Ramos (cell line): ENCODE measurements around the gene ZNF346.
"Not testable (repeated sequence)": the region's sequence is repeated elsewhere in the genome, so short reads cannot be mapped to it uniquely, and the experiment has no call there.

Experiments used
- in situ Hi-C: fragments of 300-500 bp; cut with MboI; formaldehyde crosslinking; loops from one replicate; pipeline ENCODE4 v1.14.3; 2022; ENCODE audit warnings: low sequenced_read_pairs; ENCODE audit not compliant: unreplicated experiment

Gene ZNF346, protein sequence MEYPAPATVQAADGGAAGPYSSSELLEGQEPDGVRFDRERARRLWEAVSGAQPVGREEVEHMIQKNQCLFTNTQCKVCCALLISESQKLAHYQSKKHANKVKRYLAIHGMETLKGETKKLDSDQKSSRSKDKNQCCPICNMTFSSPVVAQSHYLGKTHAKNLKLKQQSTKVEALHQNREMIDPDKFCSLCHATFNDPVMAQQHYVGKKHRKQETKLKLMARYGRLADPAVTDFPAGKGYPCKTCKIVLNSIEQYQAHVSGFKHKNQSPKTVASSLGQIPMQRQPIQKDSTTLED

DNA sequence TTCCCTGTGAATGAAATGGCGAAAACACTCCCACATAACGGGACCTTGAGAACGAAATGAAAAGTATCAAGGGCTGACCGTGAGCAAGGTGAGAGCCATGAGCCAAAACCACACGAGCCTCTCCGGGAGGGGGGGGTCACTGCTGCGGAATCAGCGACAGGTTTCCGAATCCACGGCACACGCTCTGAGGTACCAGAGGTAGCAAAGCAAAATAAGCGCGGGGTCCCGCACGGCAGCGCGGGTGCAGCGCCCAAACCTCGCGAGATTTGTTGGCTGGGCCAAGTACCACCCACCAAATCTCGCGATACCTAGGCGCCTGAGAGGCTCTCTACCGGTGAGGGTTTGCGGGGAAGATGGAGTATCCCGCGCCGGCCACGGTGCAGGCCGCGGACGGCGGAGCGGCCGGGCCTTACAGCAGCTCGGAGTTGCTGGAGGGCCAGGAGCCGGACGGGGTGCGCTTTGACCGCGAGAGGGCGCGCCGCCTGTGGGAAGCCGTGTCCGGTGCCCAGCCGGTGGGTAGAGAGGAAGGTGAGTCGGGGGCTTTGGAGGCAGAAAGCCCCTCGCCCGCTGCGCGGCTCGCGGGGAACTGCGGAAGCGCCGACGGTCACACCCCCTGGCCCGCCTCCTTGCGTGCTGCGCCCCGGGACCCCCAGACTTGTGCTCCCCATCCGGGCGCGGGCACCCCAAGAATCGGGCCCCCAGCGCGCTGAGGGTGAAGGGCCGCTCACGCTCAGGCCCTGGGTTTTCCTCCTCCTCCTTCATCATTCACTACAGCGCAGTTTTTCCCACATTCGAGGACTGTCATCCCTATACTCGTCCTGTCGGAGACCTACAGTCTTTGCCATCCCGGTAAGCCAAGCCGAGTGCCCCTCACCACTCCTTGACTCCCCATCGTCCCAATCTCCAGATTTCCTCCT is at the start of gene ZNF346:
Gene ZNF346 (plus strand): TSS at position 311 of the 917 bp plus-strand sequence. CDS start 43 bp downstream, at position 354.
- in situ Hi-C loops = no loop called here

DNA sequence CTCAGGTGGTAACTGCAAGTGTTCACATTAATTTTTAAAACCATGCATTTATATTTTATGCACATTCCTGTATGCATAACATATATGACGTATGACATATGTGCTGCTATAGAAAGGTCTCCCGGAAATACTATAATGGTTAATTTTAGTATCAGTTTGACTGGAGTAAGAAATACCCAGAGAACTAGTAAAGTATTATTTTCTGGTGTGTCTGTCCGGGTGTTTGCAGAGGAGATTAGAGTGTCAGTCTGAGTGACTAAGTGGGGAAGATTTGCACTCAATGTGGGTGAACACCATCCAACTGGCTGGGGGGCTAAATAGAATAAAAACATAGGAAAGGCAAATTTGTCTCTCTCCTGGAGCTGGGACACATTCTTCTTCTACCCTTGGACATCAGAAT is 42.8 kb upstream of the ZNF346 start:
- in situ Hi-C loops = no loop called here

DNA sequence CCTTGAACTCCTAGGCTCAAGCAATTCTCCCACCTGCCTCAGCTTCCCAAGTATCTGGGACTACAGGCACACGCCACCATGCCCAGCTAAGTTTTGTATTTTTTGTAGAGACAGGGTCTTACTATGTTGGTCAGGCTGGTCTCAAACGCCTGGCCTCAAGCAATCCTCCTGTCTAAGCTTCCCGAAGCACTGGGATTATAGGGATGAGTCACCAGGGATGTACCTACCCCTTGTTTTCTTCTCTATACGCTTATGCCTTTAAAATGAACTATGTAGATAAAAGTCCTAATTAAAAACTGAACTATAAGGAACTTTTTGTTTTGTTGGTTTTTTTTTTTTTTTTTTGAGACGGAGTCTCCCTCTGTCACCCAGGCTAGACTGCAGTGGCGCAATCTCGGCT is 41.7 kb upstream of the ZNF346 start:
- in situ Hi-C loops = no loop called here

DNA sequence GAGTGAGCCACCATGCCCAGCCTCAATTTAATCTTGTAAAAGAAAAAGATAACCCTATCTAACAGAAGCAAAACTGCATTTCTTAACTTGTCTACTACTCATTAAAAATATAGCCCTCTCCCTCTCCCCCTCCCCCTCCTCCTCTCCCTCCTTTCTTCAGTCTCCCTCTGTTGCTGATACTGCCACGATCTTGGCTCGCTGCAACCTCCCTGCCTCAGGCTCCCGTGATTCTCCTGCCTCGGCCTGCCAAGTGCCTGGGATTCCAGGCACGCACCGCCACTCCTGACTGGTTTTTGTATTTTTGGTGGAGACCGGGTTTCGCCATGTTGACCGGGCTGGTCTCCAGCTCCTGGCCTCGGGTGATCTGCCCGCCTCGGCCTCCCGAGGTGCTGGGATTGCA is 39.4 kb upstream of the ZNF346 start:
- in situ Hi-C loops = not testable (repeated sequence)

DNA sequence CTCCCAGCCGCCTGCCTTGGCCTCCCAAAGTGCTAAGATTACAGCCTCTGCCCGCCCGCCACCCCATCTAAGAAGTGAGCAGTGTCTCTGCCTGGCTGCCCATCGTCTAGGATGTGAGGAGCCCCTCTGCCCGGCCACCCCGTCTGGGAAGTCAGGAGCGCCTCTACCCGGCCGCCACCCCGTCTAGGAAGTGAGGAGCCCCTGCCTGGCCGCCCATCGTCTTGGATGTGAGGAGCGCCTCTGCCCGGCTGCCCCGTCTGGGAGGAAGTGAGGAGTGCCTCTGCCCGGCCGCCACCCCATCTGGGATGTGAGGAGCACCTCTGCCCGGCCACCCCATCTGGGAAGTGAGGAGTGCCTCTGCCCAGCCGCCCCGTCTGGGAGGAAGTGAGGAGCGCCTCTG is 38.9 kb upstream of the ZNF346 start:
- in situ Hi-C loops = not testable (repeated sequence)

DNA sequence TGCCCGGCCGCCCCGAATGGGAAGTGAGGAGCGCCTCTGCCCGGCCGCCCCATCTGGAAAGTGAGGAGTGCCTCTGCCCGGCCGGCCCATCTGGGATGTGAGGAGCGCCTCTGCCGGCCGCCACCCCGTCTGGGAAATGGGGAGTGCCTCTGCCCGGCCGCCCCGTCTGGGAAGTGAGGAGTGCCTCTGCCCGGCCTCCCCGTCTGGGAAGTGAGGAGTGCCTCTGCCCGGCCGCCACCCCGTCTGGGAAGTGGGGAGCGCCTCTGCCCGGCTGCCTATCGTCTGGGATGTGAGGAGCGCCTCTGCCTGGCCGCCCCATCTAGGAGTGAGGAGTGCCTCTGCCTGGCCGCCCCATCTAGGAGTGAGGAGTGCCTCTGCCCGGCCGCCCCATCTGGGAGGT is 38.3 kb upstream of the ZNF346 start:
- in situ Hi-C loops = not testable (repeated sequence)

DNA sequence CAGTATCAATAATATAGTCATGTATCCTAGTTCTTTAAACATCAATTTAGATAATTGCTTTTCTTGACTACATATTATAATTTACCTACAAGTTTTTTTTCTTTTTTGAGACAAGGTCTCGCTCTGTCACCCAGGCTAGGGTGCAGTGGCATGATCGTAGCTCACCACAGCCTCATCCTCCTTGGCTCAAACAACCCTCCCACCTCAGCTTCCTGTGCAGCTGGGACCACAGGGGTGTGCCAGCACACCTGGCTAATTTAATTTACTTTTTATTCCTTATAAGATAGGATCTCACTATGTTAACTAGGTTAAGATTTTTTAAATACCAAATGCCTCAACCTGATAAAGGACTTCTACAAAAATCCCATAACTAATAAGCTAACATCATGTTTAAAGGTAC is 37.0 kb upstream of the ZNF346 start:
- in situ Hi-C loops = no loop called here

DNA sequence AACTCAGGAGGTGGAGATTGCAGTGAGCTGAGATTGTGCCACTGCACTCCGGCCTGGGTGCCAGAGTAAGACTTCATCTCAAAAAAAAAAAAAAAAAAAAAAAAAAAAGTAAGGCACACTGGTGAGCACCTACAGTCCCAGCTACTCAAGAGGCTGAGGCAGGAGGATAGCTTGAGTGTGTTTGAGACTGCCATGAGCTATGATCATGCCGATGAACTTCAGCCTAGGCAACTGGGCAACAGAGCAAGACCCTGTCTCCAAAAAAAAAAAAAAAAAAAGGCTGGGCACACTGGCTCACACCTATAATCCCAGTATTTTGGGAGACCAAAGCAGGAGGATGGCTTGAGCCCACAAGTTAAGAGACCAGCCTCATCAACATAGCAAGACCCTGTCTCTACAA is 36.2 kb upstream of the ZNF346 start:
- in situ Hi-C loops = no loop called here

DNA sequence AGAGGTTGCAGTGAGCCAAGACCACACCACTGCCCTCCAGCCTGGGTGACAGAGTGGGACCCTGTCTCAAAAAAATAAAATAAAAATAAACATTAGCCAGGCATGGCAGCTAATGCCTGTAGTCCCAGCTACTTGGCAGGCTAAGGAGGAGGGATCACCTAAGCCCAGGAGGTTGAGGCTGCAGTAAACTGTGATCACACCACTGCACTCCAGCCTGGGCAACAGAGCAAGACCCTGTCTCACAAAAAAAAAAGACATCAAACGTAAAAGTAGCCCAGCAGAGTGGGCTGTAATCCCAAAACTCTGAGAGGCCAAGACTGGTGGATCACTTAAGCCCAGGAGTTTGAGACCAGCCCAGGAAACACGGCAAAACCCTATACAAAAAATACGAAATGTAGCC is 34.9 kb upstream of the ZNF346 start:
- in situ Hi-C loops = no loop called here

DNA sequence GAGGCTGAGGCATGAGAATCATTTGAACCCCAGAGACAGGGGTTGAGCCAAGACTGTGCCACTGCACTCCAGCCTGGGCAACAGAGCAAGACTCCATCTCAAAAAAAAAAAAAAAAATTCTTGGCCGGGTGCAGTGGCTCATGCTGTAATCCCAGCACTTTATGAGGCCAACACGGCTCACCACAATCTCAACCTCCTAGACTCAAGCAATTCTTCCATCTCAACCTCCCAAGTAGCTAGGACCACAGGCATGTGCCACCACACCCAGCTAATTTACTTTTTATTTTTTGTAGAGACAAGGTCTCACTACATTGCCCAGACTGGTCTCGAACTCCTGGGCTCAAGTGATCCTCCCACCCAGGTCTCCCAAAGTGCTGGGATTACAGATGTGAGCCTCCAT is 29.4 kb upstream of the ZNF346 start:
- in situ Hi-C loops = not testable (repeated sequence)

DNA sequence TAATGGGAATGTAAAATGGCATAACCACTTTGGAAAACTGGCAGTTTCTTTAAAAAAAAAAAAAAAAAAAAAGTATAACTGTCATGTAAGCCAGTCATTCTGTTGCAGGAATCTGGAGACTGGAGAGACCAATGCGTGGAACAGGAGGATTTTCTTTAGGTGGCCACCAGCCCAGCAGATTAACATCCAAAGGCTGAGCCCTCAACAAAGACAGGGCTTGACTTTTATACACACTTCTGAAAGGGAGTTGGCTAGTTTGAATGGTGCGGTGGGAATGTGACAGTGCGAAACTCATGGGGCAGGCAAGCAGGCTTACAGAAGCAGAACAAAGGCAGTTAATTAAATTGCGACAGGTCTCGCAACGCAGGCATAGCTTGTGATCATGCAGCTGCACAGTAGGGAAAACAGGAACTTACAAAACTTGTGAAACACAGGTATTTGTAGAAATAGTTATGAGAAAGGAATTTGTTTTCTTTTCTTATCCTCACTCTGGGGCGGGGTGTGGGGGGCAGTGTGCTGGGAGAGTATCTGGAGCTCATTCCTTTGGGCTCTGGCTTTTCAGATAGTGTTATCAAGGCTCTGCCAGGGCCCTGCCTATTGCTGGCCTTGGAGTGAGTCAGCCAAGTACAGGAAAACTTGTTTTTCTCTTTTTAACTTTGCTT is 27.9 kb upstream of the ZNF346 start:
- in situ Hi-C loops = no loop called here

DNA sequence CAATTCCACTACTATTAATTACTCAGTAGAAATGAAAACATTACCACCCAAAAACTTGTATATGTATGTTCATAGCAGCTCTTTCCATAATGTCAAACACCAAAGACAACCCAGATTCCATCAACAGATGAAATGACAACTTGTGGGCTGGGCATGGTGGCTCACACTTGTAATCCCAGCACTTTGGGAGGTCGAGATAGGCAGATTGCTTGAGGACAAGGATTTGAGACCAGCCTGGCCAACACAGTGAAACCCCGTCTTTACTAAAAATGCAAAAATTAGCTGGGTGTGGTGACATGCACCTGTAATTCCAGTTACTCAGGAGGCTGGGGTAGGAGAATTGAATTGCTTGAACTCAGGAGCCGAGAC is 27.4 kb upstream of the ZNF346 start:
- in situ Hi-C loops = no loop called here

DNA sequence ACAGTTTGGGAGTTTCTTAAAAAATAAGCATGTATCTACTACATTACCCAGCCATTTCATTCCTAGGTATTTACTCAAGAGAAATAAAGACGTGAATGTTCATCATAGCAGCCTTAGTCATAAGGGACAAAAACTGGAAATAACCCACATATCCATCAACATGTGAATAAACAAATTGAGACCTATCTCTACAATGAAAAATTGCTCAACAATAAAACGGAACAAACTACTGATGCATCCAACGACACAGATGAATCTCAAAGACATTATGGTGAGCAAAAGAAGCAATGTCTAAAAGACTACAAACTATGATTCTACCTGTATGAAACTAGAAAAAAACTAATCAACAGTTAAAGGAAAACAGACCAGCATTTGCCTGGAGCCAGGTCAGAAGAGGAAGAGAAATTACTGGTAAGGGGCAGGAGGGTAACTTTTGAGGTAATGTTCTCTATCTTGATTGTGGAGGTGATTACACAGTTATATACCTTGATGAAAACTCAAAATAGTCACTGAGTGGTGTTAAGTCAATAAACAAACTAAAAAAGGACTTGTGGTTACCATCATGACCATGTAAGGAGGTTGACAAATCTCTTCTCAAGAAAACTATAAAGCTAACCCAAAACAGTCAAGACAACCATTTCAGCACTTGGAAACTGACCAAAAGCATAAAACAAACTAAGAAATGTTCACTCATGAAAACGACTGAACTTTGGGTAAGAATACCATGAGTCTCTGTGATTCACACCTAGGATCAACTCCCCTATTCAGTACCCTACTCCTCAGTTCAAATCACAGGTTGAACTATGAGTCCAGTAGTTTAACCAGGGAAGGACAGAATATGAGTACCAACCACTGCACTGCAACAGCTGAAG is 26.4 kb upstream of the ZNF346 start:
- in situ Hi-C loops = no loop called here

DNA sequence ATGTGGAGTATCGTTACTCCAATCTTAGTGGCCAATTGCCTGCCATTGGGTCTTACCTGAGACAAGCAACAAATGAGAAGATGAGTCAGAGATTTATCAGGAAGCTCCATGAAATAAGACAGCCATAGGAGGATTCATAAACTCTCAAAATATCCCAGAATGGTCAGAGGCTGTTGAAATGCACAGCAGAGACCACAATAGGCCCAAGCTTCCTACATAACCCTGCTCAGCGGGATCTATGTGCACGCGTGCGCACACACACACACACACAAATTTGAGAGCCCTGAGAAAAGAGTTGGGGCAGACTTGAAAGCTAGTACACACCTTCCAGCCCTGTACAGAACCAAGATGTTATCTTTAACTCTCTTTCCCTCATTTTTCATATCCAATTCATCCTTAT is 25.7 kb upstream of the ZNF346 start:
- in situ Hi-C loops = no loop called here

DNA sequence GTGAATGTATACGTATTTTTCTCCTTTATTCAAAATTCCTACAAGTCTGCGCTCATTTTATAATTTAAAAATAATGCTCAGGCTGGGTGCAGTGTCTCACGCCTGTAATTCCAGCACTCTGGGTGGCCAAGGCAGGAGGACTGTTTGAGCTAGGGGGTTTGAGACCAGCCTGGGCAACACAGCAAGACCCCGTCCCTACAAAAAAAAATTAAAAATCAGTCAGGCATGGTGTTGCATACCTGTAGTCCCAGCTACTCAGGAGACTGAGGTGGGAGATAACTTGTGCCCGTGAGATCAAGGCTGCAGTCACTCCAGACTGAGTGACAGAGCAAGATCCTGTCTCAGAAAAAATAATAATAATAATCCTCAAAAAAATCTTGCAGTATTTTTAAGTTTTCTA is 23.7 kb upstream of the ZNF346 start:
- in situ Hi-C loops = no loop called here

DNA sequence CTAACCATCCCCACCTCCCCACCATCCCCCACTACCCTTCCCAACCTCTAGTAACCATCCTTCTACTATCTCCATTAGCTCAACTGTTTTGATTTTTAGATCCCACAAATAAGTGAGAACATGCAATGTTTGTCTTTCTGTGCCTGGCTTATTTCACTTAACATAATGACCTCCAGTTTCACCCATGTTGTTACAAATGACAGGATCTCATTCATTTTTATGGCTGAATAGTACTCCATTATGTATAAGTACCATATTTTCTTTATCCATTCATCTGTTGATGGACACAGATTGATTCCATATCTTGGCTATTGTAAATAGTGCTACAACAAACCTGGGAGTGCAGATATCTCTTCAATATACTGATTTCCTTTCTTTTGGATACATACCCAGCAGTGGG is 23.0 kb upstream of the ZNF346 start:
- in situ Hi-C loops = not testable (repeated sequence)

DNA sequence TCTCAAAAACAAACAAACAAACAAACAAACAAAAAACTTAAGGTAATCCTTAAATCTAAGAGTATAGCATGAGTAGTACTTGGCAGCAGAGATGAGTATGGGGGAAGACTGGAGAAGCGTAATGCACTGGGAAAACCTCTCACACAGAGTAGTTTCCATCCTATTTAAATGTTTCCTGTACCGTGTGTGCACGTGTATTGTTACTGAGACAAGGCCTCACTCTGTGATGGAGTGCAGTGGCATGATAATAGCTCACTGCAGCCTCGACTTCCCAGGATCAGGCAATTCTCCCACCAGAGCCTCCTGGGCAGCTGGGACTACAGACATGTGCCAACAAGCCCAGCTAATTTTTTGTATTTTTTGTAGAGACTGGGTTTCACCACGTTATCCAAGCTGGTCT is 18.8 kb upstream of the ZNF346 start:
- in situ Hi-C loops = no loop called here

DNA sequence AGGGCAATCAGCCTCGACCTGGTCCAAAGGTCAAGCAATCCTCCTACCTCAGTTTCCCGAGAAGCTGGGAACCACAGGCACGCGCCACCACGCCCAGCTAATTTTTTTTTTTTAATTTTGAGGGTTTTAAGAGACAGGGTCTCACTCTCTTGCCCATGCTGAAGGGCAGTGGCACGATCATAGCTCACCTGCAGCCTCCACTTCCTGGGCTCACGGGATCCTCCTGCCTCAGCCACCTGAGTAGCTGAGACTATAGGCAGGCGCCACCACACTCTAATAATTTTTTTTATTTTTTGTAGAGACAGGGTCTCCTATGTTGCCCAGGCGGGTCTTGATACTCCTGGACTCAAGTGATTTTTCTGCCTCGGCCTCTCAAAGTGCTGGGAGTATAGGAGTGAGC is 17.5 kb upstream of the ZNF346 start:
- in situ Hi-C loops = no loop called here

DNA sequence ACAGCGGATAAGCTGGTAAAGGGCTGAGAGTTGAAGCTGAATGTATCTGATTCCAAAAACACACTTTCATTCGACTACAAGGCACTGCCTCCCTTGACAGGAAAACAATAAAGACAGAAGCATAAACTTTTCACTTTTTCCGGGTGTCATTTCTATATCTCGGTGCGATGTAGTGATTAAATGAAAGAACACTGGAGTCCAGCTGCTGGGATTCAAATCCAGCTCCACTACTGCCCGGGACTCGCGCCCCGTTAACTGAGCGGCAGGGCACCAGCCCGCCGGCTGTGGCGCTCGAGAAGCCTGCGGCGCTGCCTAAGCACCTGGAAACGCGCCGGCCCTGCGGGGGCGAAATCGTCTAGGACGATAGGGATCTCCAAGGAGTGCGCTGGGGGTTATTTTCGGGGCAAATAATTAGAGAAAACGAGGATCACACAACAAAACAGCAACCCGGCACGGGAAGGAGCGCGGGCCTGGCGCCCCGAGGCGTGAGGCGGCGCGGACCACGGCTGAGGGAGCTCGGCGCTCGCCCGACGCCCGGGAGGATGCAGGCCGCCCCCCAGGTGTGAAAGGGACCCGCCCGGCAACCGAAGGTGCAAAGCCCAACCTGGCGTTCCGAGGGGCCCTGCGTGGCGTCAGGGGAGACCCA is 16.8 kb upstream of the ZNF346 start:
- in situ Hi-C loops = no loop called here
